ENCODE measurements around the gene YPEL3.

YPEL3 gene

DNA sequence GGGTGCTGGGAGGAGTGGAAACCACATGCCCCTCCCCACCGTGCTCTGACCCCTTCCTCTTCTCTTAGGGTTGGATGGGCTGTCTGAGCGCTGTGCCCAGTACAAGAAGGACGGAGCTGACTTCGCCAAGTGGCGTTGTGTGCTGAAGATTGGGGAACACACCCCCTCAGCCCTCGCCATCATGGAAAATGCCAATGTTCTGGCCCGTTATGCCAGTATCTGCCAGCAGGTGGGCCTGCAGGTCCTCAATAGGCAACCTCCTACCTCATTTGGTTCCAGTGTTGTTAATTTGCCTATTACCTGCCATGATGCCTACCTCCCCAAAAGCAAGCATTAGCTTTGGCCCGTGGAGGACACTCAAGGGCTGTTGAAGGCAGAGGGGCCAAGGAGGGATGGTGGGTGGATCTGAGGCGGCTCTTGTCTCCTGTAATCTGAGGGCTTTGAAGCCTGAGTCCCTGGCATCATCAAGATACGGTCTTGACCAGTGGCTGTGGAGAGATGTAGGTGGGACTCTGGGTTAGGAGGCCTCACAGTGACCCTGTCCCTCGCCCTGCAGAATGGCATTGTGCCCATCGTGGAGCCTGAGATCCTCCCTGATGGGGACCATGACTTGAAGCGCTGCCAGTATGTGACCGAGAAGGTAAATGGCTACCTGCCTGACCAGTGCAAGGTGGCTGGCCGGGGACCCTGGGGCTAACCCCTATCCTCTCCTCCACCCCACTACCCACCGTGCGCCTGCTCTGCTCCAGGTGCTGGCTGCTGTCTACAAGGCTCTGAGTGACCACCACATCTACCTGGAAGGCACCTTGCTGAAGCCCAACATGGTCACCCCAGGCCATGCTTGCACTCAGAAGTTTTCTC lies 27.0 kb downstream of the YPEL3 start:
- no peak for DNase-seq (ENCODE audit: low spot score)

DNA sequence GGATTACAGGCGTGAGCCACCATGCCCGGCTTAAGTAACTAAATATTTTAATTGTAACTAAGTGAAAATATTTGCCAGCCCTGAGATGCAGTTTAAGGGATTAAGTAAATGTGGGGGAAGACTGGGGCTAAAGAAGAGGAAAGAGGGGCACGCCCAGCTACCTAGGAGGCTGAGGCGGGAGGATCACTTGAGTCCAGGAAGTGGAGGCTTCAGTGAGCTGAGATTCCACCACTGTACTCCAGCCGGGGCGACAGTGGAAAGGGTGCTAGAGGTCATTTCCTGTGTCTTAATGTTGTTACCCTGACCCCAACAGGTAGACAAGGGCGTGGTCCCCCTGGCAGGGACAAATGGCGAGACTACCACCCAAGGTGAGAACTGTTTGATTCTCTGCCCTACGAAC lies 27.7 kb downstream of the YPEL3 start:
- no peak for DNase-seq (ENCODE audit: low spot score)

DNA sequence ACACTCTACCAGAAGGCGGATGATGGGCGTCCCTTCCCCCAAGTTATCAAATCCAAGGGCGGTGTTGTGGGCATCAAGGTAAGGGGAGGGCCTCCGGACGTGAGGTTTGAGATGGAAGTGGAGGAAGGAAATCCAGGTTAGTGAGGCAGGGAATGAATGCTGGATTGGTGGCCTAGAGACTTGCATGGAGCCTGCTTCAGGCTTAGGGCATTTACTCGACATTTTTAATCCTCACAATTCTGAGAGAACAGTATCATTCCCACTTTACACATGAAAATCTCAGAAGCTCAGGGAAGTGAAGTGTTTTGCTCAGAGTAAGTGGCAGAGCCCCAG lies 28.5 kb downstream of the YPEL3 start:
- DNase-seq (ENCODE audit: low spot score): no peak

DNA sequence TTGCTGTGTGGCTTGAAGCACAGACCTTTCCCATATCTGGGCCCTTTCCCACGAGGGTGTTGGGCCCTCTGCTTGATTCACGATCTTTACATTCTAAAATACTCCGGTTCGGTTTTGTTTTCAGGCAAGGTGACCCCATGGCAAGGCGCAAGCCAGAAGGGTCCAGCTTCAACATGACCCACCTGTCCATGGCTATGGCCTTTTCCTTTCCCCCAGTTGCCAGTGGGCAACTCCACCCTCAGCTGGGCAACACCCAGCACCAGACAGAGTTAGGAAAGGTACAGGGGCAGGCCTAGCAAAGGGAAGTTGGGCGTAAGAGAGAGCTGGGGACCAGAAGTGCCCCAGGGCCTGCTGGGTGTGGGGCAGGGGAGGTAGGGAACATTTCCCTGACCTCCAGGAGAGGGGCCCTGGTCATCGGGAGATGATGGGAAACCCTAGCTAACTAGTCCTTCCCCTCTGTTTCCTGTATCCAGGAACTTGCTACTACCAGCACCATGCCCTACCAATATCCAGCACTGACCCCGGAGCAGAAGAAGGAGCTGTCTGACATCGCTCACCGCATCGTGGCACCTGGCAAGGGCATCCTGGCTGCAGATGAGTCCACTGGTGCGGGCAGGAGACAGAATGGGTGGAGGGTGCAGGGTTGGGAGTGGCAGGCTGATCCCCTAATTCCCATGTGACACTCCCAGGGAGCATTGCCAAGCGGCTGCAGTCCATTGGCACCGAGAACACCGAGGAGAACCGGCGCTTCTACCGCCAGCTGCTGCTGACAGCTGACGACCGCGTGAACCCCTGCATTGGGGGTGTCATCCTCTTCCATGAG lies 29.0 kb downstream of the YPEL3 start:
- no peak for DNase-seq (ENCODE audit: low spot score)

DNA sequence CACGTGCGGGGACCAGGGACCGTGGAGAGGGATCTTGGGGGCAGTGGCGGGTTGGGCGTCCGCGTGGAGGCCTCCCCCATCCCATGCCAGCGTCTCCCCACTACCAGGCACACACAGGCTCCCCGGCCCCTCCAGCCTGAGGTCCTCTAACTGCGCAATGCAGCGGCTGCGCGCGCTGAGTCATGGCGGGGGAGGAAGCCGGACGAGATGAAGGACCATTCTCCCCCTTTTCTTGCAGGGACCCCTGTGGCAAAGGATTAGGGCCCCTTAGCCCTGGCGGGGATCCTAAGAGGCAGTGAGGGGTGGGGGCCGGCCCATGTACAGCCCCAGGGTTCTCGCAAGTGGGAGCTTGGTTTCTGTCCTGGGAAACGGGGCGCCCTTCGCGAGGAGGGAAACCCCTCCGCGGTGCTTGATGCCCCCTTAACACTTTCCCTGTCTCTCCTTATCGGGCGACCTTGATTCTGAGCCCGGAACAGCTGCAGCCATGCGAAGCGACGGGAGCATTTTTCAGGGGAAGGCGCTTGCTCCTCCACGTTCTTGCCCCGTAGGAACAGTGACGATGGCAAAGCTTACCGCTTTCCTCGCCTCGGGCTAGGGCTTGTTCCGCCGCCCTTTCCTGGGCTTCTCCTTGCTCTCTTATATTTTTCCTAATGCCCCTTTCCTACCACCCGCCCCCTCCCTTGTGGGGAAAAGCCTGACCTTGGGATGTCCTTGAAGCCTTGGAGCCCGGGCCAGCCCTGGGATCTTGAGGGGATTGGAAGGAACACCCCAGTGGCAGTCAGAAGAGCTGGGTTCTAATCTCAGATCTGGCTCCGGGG lies 29.9 kb downstream of the YPEL3 start:
- no peak for DNase-seq (ENCODE audit: low spot score)

DNA sequence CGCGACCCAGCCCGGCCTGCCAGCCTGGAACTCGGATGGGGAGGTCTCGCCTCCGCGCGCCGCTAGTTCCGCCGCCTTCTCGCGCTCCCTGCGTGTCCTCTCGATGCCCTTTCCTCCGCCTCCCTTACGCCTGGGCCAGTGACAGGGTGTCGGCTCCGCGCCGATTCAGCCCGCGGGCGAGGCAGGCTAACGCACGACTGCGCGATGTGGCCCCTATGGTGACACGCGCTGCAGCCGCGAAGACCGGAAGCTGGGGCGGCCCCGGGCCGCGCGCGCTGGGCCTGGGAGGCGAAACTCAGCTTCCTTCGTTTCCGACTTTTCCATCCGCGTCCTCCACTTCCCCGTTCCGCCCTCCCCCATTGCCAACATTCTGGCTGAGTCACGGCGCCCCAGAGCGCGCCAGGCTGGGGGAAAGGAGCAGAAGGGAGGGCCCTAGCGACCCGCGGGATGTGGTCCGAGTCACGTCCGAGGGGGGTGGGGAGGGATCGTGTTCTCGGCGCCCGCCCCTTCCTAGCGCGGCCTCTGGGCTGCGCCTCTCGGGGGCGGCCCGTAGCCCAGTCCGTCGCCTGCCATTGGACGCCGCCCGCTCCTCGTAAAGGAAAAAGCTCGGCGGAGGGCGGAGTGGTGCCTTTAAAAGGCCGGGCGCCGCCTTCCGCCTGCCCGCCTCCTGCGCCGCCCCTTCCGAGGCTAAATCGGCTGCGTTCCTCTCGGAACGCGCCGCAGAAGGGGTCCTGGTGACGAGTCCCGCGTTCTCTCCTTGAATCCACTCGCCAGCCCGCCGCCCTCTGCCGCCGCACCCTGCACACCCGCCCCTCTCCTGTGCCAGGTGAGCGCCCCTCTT lies 30.7 kb downstream of the YPEL3 start, which contains the start of gene ALDOA:
ALDOA (plus strand) TSS at position 659 of the 841 bp plus-strand sequence. CDS start 1,138 bp downstream, outside the sequence.
- peak; percentile 99 for DNase-seq (ENCODE audit: low spot score)

DNA sequence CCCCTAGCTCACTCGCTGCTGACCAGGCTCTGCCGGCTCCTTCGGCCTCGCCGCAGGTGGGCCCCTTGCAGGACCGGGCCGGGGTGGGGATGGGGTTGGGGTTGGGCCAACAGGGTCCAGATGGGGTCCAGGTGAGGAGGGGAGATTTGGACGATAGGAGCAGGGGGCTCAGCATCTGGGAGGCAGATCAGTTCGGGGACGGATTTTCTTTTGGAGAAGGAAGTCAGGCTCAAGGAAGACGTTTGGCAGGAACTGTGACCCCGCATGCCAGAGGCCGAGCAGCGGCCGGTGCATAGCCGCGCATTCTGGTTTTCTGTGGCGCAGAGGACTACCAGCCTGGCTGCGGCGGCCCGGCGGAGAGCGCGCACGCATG lies 31.3 kb downstream of the YPEL3 start:
- DNase-seq (ENCODE audit: low spot score): no peak

DNA sequence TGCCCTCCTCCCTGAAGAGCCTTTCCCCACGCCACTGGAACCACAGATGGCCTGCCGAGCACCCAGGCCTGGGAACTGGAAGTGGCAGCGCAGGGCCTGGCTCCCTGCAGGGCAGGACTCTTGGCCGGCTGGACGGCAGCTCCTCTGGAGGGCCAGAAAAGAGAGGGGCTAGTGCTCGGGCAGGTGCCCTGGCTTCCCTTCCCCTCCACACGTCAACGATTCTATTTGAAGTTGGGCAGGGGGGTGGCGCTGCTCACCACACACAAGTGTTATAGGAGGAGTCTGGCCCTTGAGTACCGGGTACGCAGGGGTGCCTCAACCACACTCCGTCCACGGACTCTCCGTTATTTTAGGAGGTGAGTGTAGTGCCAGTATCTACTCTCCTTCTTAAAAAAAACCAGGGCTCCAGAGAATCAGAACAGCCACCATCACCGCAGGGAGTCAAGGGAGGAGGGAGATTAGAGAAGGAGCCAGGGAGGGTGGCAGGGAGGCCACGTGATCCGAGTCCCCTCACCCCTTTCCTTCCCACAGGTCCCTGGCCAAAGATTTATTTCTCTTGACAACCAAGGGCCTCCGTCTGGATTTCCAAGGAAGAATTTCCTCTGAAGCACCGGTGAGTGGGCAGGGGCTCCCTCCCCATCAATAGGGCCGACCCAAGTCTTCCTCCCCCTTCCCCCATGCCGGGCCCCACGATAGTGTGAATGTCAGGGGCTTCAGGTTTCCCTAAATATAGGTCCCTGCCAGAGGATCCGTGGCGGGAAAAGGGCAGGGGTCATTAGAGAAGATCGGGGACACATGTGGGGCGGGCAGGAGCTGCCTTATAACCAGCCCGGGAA lies 31.9 kb downstream of the YPEL3 start:
- DNase-seq (ENCODE audit: low spot score): no peak

DNA sequence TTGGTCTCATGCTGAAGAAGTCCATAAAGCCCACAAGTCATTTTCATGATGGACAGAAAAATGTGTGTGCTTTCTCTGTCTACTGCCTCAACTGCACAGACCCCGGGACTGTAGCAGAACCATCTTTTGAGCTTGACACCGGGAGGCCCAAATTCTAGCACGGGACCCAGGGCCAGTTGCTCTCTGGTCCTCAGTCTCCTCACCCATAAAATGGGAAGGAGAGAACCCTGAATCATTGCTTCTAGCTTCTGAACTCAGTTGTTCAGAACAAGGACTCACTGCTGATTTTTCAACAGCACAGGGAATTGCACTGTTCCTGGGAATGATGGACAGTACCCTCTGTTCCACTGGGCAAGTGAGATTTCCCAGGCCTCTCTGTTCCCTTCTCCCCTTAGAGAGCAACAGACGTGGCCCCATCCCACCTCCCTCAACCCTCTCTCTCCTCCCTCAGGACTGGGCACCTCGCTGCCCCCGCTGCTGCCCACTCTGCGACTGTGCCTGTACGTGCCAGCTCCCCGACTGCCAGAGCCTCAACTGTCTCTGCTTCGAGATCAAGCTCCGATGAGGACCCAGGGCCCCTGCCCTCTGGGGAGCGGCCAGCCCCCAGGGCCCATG lies 32.6 kb downstream of the YPEL3 start:
- DNase-seq (ENCODE audit: low spot score): no peak

DNA sequence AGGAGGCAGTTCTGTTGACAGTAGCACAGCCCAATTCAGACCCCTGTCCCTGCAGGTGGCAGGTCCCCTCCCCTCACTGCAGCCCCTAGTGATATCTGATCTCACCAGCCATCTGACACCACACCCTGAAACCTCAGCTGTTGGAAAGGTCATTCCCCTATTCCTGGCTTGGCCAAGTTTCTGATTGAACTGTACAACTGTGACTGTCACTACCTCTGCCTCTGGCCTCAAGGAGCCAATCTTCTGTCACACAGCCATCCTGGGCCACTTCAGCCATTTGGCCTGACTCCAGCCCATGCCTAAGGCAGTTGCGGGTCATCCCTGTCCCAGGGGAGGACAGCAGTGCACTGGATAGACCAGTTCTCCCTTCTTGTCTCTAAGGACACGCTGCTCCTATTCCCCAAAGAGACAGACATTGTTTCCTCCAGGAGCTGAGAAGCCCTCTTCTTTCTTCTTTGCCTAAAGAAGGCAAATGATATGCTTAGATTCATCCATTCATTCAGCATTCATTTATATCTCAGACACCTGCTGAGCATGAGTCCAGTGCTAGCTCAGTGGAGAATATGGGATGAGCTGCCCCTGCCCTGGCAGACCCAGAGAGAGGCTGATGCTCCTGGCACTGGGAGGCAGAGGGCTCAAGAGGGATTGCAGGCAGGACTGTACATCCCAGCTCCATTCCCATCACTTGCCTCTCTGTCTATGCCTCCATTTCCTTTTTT lies 35.0 kb downstream of the YPEL3 start:
- no peak for DNase-seq (ENCODE audit: low spot score)

DNA sequence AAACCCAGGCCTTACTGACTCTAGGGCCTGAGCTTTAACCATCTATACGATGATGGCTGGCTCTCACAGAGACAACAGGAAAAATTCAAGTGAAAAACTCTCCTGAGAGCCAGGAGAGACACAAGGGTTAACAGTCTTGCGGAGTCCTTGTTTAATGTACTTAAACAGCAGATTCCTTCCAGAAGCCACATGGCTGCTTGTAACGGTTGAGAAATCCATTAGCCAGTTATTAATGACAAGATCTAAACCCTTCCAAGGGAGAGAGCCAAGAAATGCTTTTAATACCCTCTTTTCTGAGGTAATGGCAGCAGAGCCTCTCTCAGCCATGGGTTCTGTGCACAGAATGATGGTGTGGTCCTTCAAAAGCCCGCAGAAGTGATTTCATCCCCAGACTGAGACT lies 35.7 kb downstream of the YPEL3 start:
- DNase-seq (ENCODE audit: low spot score): no peak

DNA sequence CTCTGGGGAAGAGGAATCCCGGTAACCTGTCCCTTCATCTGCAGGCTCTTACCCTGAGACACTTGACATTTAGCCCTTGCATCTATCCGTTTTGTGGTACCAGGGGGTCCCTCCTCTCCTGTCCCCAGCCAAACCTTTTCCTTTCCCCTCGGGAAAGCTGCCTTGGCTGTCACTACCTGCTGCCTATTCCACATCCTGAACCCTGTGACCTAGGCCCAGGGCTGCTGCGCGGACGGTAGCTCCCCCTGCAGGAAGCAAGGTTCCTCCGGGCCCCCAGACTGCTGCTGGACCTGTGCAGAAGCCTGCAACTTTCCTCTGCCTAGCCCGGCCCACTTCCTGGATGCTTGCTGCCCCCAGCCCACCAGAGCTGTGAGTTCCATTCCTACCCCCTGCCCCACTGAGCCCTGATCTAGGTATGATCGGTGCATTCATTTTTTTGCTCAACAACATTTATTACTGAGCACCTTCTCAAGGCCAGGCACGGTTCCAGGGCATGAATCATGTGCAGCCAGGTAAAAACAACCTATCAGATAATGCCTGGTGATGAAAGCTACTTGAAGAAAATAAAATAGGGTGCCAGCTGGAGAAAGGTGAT lies 41.0 kb downstream of the YPEL3 start:
- DNase-seq (ENCODE audit: low spot score): no peak

DNA sequence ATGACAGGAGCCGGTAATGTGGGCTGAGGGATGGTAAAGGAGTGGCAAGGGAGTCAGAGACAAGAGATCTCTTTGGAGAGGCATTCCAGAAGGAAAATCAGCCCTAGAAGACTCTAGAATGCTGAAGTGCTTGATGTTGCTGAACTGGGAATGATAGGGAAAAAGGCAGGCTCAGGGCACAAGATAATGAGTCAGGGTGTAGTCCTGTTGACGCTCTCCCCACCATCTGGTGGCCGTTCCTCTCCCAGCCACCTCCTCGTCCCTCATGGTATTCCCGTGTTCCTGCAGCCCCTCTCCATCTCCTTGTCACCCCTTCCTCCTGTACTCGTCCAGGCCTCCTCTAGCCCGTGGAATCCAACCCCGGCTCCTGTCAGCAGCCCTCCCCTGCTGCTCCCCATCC lies 41.6 kb downstream of the YPEL3 start:
- no peak for DNase-seq (ENCODE audit: low spot score)

DNA sequence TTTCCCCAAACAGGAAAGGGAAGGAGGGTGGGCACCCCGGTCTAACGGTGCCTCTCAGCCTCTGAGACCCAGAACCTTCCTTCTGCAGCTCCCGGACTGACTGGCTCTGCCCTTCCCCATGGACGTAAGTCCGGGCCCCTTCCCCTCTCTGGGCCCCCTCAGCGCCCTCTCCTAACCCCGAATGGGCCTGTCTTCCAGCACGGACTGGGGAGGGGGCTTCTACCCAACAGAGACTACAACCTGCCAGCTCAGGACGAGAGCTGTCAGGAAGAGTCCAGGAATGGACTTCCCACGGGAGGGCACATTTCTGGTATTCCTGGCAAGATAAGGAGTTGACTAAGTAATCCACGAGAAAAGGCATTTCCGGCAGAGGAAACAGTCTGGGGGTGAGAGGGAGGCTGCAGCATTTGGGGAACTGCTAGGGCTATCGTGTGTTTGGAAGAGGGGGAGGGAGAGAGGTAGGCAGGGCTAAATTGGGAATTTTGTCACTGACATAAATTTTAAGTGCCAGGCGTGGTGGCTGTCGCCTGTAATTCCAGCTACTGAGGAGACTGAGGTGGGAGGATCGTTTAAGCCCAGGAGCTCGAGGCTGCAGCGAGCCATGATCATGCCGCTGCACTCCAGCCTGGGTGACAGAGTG lies 42.5 kb downstream of the YPEL3 start:
- DNase-seq (ENCODE audit: low spot score): peak; percentile 68

DNA sequence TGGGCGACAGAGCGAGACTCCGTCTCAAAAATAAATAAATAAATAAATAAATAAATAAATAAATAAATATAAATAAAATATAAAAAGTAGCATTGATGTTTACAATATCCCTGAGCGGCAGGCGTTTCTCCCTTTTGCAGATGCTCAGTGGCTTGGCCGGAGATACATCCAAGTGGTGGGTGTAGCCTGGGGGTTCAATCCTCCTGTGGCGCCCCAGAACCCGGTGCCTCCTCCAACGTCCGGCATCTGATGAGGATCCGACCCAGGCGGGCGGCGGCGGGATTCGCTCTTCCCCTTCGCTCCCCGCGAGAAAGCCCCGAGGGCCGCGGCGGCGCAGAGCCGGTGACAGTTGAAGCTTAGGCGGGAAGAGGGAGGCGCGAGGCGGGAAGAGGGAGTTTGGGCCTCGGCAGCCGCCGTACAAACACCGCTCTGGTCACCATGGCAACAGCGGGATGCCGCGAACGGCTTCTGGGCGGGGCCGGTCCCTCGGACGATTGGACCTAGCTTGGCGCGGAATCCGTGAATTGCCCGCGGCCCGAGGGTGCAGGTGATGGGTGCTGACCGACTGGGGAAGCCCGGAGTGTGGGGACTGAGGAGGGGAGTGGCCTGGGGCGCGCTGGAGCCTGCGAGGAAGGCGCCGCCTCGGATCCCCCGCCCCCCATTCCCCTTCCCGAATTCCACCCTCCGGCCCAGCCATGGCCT lies 43.2 kb downstream of the YPEL3 start:
- DNase-seq (ENCODE audit: low spot score): peak; percentile 80

DNA sequence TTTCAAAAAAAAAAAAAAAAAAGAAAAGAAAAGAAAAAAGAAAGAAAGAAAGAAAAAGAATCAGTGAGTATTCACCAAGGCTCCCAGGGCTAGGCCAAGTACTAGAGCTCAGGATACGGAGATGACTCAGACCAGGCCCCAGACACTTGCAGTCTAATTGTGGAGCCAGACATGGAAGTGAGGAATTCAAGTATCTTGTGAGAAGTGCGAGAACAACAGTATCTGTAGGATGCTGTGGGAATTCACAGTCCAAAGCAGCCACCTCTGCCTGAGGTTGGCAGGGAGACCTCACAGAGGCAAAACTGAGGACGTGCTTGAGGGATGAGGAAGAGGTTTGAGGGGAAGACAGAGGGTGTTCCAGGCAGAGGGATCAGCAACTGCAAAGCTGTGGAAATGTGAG lies 44.5 kb downstream of the YPEL3 start:
- peak; percentile 85 for DNase-seq (ENCODE audit: low spot score)

DNA sequence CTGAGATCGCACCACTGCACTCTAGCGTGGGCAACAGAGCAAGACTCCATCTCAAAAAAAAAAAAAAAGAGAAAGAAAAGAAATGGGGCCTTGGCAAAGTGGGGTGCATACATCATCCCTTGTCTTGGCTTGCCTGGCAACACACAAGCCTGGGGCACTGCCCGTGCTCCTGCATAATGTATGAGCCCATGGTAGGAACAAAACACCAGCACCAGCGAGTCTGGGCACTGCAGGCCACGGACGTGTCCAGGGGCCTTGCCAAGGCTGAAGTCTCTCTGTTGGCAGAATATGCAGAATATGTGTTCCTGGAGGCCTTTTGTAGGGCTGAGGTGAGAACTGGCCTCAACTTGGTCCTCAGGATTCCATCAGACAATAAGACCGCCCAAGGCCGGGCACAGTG lies 46.1 kb downstream of the YPEL3 start:
- DNase-seq (ENCODE audit: low spot score): no peak

DNA sequence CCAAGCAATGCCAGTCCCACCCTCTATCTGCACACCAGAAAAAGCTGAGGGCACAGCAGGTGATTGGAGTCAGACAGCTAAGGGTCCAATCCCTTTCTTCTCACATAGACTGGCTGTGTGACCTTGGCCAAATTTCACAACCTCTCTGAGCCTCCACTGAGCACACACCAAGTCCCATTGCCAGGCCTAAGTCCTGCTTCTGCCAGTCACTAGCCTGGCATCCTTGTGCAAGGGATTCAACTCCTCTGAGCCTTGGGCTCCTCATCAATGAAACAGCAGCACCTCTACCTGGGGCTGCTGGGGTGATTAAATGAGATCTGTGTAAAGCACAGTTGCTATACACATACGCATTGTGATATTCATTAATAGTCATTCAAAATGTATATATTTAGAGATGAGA lies 49.4 kb downstream of the YPEL3 start:
- no peak for DNase-seq (ENCODE audit: low spot score)
